HG03521 (cell line): ENCODE measurements around the gene ZNF784.
"Not testable (repeated sequence)": the region's sequence is repeated elsewhere in the genome, so short reads cannot be mapped to it uniquely, and the experiment has no call there.

Experiments used
- ATAC-seq: cut with Tn5 transposase; IDR thresholded peaks from one replicate; pipeline ENCODE4 v1.9.1; 2021; ENCODE audit warnings: mild to moderate bottlenecking, moderate library complexity; ENCODE audit not compliant: unreplicated experiment

The ZNF784 gene

DNA sequence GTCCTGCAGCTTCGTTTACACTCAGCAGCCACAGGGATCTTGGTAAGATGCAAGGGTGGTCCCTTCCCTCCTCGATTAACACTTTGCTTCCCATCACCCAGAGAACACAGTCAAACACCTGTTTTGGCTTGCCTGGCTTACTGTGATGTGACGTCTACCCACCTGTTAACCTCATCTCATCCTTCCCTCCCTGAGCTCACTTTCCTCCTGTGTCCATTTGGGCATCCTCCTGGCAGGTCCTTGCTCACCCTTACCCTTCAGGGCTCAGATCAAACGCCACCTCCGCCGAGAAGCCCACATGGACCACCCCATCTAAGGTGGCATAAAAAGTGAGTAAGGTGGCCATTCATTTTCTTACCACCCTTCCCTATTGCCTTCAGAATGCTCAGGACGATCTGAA lies 34.3 kb downstream of the ZNF784 start:
- no peak for ATAC-seq

DNA sequence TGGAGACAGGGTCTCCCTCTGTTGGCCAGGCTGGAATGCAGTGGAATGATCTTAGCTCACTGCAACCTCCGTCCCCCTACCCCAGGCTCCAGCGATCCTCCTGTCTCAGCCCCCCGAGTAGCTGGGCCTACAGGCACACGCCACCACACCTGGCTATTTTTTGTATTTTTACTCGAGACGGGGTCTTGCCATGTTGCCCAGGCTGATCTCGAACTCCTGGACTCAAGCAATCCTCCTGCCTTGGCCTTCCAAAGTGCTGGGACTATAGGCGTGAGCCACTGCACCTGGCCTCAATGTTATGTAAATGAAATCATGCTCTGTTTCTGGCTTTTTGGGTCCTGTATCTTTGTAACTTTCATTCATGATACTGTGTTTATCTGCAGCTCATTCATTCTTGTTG lies 35.6 kb downstream of the ZNF784 start:
- no peak for ATAC-seq

DNA sequence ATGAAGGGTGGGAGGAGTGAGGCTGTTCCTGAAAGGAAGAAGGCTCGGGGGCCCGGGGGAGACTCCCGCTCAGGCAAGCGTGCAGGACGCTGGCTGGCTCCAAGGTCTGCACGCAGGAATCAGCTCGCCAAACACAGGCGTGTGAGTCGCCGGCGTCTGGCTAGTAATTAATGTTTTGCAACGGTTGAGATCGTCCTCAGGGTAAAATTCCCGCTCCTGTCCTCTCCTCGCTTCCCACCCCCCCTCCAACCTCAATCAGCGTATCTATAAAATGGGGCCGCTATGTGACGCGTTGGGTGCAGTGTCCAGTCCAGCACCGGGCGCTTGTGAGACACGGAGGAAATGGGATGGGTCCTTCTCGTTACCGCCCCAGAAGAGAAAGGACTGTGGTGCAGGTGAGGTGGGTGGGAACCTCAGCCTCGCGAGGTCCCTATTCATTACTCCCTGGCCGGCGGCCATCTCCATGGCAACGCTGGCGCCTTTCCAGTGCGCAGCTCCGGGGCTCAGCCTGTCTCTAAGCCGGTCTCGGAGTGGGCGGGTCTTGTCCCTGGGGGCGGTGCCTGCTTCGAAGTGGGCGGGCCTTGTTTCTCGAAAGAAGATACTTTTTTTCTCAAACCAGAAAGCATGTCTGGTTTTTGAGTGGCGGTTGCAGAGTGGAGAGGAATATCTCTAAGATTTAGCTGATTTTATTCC lies 37.2 kb downstream of the ZNF784 start:
- ATAC-seq, result peak; percentile 88

DNA sequence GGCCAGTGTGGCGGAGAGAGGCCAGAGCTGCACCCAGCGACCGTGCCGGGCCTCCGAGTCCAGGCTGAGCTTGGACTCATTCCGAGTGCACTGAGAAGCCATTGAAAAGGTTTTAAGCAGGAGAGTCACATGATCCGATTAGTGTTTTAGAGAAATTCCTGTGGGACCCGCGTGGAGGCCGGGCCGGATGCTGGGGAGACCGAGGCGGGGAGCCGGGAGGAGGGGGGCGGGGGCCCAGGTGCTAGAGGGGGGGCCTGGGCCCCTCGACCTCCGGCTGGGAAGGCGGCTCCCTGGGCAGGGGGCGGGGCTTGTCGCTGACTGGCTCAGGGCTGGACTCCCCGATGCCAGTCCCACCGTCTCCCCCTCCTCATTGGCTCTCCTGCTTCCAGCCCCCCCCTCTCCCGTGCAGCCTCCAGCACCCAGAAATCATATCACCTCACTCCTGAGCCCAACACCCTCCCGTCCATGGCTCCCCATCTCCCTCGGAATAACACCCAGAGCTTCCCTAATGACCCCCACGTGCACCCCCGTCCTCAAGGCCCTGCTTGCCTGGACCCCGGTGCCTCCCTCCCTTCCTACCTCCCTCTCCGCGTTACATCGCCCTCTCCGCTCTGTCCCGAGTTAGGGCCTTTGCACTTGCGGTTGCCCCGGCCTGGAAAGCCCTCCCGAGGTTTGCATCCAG lies 38.6 kb downstream of the ZNF784 start:
- ATAC-seq, result no peak

DNA sequence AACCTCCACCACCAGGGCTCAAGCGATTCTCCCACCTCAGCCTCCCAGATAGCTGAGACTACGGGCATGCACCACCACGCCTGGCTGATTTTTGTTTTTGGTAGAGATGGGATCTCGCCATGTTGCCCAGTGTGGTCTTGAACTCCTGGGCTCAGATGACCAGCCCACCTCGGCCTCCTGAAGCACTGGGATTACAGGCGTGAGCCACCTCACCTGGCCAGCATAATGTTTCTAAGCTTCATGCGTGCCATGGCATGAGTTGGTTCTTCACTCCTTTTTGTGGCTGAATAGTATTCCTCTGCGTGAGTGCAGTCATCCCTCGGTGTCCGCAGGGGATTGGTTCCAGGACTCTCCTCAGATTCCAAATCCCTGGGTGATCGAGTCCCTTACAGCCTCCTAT lies 39.5 kb downstream of the ZNF784 start:
- no peak for ATAC-seq

DNA sequence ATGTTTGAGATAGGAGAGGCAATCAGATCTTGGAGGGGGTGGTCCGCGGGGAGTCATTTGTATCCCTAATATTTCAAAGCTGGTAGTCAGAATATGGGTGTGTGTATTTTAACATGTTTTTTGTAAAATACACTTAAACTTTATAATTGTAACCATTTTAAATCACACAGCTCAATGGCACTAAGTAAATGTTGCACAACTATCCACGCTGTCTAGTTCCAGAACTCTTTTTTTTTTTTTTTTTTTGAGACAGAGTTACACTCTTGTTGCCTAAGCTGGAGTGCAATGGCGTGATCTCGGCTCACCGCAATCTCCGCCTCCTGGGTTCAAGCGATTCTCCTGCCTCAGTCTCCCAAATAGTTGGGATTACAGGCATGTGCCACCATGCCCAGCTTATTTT lies 40.5 kb downstream of the ZNF784 start:
- ATAC-seq, result not testable (repeated sequence)

DNA sequence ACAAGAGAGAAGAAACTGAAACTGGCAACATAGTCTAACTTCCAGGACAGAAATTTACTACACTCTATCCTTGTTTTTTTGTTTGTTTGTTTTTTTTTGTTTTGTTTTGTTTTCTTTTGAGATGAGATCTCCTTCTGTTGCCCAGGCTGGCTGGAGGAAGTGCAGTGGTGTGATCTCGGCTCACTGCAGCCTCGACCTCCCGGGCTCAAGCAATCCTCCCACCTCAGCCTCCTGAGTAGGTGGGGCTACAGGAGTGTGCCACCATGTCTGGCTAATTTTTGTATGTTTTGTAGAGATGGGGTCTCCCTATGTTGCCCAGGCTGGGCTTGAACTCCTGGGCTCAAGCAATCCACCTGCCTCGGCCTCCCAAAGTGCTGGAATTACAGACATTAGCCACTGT lies 42.1 kb downstream of the ZNF784 start:
- ATAC-seq, result not testable (repeated sequence)

DNA sequence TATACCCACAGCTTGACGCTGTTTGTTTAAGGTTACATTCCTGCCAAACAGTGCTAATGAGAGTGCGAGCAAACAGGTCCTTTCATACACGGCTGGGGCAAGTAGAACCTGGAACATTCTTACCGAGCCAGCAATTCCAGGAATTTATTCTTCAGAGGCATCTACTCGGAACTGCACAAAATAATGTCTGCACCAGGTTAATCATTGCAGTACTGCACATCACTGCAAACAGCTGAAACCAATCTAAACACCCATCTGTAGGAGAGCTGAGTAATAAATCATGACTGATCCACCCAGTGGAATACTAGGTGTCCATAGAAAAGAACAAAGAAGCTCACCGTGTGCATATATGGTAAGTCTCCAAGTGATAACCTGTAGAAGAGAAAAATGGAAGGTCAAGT lies 42.5 kb downstream of the ZNF784 start:
- ATAC-seq, result no peak

DNA sequence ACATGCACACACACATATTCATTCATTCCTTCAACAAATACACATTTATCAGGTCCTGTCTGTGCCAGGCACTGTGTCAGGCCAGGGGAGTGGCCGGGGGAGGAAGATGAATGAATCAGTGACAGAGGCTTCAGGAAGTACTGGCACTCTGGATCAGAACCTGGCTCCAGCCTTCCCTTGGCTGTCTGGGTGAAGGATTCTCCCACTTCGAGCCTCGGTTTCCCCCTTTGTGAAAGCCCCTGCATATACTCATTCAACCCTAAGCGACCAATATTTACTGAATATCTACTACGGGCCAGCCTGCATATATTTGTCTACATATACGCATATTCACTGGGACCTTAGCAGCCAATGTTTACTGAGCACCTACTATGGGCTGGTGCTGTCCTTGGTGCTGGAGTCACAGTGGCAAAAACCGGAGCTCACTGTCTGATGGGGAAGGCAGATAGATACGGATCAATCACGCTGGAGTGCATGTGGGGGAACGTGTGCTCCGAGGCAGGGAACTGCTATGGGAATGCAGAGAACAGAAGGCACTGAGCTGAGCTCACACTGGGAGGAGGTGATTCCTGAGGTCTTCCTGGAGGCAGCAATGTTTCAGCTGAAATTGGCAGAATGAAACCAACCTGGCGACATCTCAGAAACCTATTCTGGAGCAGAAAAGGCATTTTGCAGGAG lies 43.1 kb downstream of the ZNF784 start:
- ATAC-seq, result no peak

DNA sequence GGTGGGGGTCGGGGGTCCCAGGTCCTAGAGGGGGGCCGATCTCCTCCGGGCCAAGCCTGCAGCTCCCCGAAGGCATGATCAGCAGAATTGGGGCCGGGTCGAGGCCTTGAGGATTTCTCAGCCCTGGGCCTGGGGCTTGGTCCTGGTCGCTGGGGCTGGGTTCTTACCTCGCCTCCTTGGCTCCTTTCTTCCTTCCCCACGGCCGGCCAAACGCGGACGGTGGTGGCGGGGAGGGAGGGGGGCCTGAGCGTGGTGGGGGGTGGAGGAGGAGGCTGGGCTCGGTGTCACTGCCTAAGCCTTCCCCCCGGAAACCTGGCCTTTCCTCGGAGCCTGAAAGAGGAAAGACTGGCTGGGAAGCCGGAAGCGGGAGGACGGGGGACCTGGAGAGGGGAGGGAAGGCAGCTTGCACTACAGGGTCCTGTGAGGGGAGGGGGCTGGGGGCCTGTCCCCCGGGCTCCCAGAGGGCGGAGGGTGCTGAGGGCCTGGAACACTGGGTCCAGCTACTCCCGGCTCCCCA lies 43.7 kb downstream of the ZNF784 start, which contains the start of gene ZNF579:
Gene ZNF579, minus strand, starts transcription at position 221 of the 517 bp plus-strand sequence. CDS start 1,209 bp downstream, outside the sequence.
- no peak for ATAC-seq

DNA sequence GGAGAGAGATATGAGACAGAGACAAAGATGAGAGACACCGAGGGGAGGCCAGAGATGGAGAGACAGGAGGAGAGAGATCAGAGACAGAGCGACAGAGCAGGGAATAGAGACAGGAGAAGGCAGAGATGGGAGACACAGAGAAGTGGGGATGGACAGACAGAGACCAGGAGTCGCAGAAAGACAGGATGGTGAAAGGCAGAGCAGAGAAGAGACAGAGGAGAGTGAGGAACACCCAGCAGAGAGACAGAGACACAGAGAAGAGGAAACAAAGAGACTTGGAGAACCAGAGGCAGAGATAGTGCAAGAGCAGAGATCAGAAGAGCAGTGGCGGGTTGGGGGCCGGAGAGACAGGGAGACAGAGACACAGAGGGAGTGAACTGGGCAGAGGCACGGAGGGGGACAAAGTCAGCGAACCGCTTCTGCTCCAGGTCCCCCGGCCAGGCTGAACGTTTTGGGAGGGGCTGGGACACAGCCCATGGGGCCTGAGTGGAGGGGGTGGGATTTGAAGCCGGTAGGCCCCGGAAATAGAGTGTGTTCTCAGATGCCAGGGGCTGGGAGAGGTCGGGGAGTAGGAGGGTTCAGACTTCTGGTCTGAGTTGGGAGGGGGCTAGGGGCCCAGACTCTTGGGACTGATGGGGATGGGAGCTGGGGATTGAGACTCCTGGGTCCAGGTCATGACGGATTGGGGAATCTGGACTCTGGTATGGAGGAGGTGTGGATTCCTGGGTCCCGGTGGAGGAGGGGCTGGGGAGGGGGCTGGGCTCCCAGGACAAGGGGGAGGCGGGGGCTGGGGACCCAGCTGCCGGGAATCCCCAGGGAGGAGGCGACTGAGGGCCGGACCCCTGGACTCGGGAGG lies 44.4 kb downstream of the ZNF784 start:
- no peak for ATAC-seq

DNA sequence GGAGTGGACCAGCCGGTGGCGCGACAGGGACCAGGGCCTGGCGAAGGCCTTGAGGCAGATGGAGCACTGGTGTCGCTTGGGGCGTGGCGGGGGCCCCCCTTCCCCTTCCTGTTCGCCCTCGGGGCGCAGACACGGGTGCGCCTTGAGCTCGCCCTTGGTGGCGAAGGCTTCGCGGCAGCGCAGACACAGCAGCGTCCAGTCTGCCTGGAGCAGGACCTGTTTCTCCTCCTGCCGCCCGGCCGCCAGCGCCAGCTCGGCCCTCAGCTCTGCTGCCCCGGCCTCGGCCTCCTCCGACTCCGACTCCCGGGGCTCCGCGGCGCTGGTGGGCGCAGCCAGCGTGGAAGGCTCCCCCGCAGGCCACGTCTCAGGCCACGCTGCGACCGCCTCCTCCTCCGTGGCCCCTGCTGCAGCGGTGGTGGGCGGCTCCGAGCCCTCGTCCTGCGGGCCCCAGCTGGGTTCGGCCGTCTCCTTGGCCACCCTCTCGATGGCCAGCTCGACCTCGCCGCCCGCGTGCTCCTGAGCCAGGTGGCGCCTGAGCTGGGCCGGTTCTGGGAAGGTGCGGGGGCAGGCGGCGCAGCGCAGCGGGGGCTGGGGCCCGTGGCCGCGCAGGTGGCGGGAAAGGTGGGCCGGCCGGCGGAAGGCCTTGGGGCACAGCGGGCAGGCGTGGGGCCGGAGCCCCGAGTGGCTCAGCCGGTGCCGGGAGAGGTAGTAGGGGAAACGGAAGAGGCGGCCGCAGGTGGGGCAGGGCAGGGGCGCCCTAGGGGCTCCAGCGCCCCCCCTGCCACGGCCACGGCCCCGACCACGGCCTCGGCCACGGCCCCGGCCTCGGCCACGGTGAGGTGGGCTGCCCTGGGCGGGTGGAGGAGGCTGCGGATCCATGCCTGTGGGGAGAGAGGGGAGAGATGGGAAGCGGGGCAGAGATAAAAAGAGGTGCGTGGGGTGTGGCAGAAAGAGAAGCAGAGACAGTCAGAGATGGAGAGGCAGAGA lies 45.3 kb downstream of the ZNF784 start:
- ATAC-seq, result no peak

DNA sequence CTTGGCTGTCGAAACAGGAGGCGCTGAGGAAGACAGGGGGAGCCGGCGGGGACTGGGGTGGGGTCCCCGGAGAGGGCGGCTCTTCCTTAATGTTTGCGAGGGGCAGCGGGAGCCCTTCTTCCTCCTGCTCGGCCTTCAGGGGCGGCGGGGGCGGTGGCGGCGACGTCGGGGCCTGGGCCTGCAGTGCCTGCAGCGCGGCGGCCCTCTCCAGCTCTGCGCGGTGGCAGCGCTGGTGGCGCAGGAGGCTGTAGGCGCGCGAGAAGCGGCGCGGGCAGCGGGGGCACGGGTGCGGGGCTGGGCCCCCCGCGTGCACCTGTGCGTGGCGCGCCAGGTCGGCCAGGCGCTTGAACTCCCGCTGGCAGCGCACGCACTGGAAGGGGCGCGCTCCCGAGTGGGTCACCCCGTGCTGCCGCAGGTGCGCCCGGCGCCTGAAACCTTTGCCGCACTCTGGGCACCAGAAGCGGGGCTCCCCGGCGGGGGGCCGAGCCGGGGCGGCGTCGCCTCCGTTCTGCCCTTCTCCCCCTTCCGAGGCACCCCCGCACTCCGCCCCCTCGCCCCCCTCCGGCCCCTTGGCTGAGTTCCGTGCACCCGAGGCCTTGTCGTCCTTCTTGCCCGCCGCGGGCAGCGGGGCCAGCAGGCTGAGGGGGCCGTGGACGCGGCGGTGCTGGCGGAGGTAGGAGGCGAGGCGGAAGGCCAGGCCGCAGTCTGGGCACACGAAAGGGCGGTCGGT lies 46.2 kb downstream of the ZNF784 start:
- no peak for ATAC-seq

DNA sequence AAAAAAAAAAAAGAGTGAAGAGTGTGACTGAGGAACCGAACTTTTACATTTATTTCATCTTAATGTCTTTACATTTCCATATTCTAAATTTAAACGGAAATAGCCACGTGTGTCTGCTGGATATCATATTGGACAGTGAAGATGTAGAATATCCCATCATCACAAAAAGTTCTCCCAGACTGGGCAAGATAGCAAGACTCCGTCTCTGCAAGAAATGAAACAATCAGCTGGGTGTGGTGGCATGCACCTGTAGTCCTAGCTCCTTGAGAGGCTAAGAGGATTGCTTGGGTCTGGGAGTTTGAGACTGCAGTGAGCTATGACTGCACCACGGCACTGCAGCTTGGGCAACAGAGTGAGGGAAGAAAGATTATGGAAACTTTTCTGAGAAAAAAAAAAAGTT lies 47.6 kb downstream of the ZNF784 start:
- ATAC-seq, result no peak

DNA sequence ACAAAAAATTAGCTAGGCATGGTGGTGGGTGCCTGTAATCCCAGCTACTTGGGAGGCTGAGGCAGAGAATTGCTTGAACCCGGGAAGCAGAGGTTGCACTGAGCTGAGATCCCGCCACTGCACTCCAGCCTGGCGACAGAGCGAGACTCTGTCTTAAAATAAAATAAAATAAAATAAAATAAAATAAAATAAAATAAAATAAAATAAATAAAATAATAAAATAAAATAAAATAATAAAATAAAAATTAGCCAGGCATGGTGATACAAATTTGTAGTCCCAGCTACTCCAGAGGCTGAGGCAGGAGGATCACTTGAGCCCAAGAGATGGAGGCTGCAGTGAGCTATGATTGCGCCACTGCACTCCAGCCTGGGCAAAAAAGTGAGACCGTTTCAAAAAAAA lies 50.4 kb downstream of the ZNF784 start:
- not testable (repeated sequence) for ATAC-seq
